22Rv1 (cell line): ENCODE measurements around the gene PRDM12.

ENCODE experiments used
- H3K27ac ChIP-seq: fragments of 450-650 bp; 2 replicates; pipeline ENCODE4 v1.5.1; 2017
- ZFX ChIP-seq: fragments of 450-650 bp; IDR thresholded peaks from 2 replicates; pipeline ENCODE4 v1.6.1; 2017; ENCODE audit warnings: antibody characterized with exemption, borderline replicate concordance
- TF ChIP-seq, protein P1 (sequence below): fragments of 450-650 bp; IDR thresholded peaks from 2 replicates; pipeline ENCODE4 v1.5.1; 2017; ENCODE audit warnings: mild to moderate bottlenecking

Gene PRDM12

DNA sequence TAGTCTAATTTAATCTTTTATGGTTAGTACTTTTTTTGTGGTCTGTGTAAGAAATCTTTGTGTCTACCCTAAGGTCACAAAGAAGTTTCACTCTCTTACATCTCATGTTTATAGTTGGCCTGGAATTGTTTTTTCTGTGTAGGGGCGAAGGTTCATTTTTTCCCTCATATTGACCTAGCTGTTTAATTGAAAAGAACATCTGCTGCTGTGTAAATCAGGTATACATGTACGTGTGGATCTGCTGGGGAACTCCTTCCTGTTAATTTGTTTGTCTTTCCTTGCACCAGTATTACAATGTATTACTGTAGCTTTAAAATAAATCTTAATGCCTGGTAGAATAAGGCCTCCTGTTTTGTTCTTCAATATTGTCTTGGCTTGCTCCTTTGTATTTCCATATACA, 67.0 kb downstream of the PRDM12 start:
- H3K27ac ChIP-seq: peak overlapping the region; percentile 40
- TF ChIP-seq, protein P1, sequence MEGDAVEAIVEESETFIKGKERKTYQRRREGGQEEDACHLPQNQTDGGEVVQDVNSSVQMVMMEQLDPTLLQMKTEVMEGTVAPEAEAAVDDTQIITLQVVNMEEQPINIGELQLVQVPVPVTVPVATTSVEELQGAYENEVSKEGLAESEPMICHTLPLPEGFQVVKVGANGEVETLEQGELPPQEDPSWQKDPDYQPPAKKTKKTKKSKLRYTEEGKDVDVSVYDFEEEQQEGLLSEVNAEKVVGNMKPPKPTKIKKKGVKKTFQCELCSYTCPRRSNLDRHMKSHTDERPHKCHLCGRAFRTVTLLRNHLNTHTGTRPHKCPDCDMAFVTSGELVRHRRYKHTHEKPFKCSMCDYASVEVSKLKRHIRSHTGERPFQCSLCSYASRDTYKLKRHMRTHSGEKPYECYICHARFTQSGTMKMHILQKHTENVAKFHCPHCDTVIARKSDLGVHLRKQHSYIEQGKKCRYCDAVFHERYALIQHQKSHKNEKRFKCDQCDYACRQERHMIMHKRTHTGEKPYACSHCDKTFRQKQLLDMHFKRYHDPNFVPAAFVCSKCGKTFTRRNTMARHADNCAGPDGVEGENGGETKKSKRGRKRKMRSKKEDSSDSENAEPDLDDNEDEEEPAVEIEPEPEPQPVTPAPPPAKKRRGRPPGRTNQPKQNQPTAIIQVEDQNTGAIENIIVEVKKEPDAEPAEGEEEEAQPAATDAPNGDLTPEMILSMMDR: no peak
- TF ChIP-seq ZFX: no peak

DNA sequence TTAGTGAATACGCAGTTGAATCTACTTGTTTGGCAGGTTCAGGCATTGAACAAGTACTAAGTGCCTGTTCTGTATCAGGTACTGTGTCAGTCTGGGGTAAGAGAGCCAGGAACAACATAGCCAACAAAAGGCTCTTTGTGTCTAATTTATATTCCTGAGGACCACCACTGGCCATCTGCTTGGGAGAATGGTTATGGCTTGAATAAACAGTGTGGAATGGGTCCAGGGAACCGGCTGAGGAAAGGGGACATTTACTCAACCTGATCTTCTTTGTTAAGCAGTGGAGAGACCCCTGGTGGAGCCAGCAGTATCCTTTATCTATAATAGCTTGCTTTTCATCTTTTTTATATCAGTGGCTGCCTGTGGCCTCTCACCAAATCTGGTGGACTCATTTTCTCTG, 67.7 kb downstream of the PRDM12 start:
- peak overlapping the region; percentile 40 for H3K27ac ChIP-seq

More for the DNA sequence above, 67.7 kb downstream of the PRDM12 start:
- TF ChIP-seq ZFX: no peak
- TF ChIP-seq, protein P1: 0 out of 2 replicates have a peak, but pooled peaks have one; percentile 16
